Left lung (tissue), 10 donors: Measurements from ENCODE around the gene PAK5. TPM values are rescaled to one million over a fixed set of nuclear protein-coding genes. Genes with fewer than 3 reads are reported as not detected.

Experiments
- ATAC-seq: fragments of 200-7000 bp; cut with Tn5 transposase; one replicate; pipeline ENCODE4 v1.9.1; 2020; ENCODE audit warnings: moderate library complexity
- DNase-seq, 4 donors: peaks; one replicate each; pipeline ENCODE4 v3.0.0-alpha.2; 2013 to 2020
- H3K27ac ChIP-seq, 2 donors: fragments of 200-600 bp; sonication (generic) in 1 of 2; one replicate each; pipeline versions ENCODE4 v1.5.0 to v1.8.0; 2020 to 2021
- H3K27me3 ChIP-seq, 2 donors: fragments of 200-600 bp; sonication (generic) in 1 of 2; one replicate each; pipeline versions ENCODE4 v1.5.0 to v1.8.0; 2020 to 2021
- H3K36me3 ChIP-seq, 2 donors: fragments of 200-600 bp; sonication (generic) in 1 of 2; one replicate each; pipeline versions ENCODE4 v1.5.0 to v1.8.0; 2020 to 2021
- H3K4me1 ChIP-seq, 2 donors: fragments of 200-600 bp; one replicate each; pipeline ENCODE4 v1.8.0; 2021
- H3K4me3 ChIP-seq, 2 donors: fragments of 200-600 bp; sonication (generic) in 1 of 2; one replicate each; pipeline versions ENCODE4 v1.5.0 to v1.8.0; 2020 to 2021; ENCODE audit warnings: mild to moderate bottlenecking in 1 of 2
- H3K9me3 ChIP-seq, 2 donors: fragments of 200-600 bp; sonication (generic) in 1 of 2; one replicate each; pipeline versions ENCODE4 v1.5.0 to v1.8.0; 2020 to 2021
- intact Hi-C, 2 donors: fragments of 100-400 bp; cut with DNase I; formaldehyde crosslinking; loops; one replicate each; pipeline versions ENCODE4 v1.11.2 to v1.14.2; 2022
- polyA plus RNA-seq, 6 donors: library from polyadenylated mRNA; unstranded; fragments of 120-200 nt; gene quantifications; one replicate each; pipeline ENCODE4 v1.2.1, GENCODE V29; 2013; ENCODE audit not compliant: insufficient read length in 6 of 6
- total RNA-seq, 2 donors: library from RNA; stranded (reverse); fragmentation: NEBNext Ultra II Directional; extraction: Animal tissue kit (Norgen Biotek cat#: 25700); gene quantifications; one replicate each; pipeline ENCODE4 v1.2.1, GENCODE V29; 2021
- TF ChIP-seq, protein P1 (sequence below), 2 donors: fragments of 200-600 bp; sonication (generic) in 1 of 2; IDR thresholded peaks; one replicate each; pipeline versions ENCODE4 v1.5.0 to v1.8.0; 2021; ENCODE audit warnings: antibody characterized with exemption in 2 of 2
- donor health status: DM: no; HTN: yes; CAD: no.
- donor health status: DM: no; HTN: no; CAD: no.

The PAK5 gene
- total and polyA plus RNA-seq, 8 donors: 0.15 to 0.46 (median 0.38) TPM; not detected in 1

DNA sequence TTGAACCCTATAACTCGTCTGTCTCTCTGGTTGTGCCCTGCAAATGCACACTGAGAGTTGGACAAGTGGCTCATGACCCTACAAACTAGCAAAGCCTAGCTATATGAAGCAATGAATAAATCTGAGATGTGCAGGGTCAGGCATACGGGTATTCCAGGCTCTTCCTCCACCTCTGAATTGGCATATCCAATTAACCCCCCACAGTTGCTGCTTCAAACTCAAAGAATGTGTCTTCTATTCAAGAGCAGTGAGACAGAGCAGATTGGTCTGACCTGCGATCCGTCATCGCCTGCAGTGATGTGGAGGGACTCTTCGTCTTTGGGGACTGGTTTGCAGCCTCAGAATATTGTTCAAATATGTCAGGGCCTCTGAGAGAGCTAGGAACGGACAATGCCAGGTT, 264.7 kb downstream of the PAK5 start:
- H3K27me3 ChIP-seq: peaks cover 0 to 10% of the 10 kb centered on the region in 2 donors
- TF ChIP-seq, protein P1, sequence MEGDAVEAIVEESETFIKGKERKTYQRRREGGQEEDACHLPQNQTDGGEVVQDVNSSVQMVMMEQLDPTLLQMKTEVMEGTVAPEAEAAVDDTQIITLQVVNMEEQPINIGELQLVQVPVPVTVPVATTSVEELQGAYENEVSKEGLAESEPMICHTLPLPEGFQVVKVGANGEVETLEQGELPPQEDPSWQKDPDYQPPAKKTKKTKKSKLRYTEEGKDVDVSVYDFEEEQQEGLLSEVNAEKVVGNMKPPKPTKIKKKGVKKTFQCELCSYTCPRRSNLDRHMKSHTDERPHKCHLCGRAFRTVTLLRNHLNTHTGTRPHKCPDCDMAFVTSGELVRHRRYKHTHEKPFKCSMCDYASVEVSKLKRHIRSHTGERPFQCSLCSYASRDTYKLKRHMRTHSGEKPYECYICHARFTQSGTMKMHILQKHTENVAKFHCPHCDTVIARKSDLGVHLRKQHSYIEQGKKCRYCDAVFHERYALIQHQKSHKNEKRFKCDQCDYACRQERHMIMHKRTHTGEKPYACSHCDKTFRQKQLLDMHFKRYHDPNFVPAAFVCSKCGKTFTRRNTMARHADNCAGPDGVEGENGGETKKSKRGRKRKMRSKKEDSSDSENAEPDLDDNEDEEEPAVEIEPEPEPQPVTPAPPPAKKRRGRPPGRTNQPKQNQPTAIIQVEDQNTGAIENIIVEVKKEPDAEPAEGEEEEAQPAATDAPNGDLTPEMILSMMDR (IDR thresholded peaks at IDR 0.05): no peak
- DNase-seq: no peak
- no peak overlapping the region for H3K27ac ChIP-seq
- H3K4me1 ChIP-seq: no peaks in the 10 kb centered on the region
- no peak overlapping the region for H3K4me3 ChIP-seq
- no peaks in the 10 kb centered on the region for H3K36me3 ChIP-seq
- no peak for ATAC-seq
- intact Hi-C loops: no loop called here
- H3K9me3 ChIP-seq: no peaks in the 10 kb centered on the region

DNA sequence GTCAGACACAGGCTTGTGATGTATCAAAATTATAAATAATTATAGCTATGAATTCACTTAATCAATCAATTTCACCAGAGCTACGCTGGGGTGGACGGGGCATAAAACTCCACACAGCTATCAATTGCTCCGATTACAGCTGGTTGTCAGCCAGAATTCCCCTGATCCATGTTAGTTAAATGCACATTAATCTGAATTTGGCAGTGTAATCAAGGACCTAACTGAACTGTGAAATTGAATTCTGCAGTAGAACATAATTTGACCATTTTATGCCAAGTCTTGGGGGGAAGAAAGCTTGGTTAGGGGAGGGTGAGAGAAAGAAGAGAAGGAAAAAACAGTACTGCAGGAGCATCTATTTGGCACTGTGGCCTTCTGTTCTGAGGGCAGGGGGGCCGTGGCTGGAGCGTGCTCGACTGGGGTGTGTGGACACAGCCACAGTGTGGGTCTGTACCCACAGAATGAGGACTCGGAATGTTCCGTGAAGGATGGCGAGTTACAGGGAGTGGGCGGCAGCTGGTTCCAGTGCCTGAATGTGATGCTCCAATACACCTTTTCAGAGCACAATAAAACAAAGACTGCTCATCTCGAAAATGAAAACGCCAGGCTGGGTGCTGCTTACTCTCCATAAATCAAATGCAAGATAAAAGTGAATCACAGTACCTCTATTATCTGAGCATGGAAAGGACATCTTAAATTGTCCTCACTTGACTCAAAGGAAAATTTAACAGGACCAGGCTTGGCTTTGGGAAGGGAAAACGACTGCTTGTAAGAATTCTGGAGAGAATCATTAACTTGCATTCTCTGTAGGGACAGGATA, 265.3 kb downstream of the PAK5 start:
- H3K4me3 ChIP-seq: no peak overlapping the region
- no peak overlapping the region for H3K27ac ChIP-seq
- peaks cover 0 to 10% of the 10 kb centered on the region in 2 donors for H3K27me3 ChIP-seq
- intact Hi-C loops: no loop called here
- DNase-seq (no peak), ATAC-seq (no peak)
- H3K36me3 ChIP-seq: no peaks in the 10 kb centered on the region
- no peaks in the 10 kb centered on the region for H3K9me3 ChIP-seq
- no peaks in the 10 kb centered on the region for H3K4me1 ChIP-seq
- TF ChIP-seq, protein P1 (IDR thresholded peaks at IDR 0.05): no peak

DNA sequence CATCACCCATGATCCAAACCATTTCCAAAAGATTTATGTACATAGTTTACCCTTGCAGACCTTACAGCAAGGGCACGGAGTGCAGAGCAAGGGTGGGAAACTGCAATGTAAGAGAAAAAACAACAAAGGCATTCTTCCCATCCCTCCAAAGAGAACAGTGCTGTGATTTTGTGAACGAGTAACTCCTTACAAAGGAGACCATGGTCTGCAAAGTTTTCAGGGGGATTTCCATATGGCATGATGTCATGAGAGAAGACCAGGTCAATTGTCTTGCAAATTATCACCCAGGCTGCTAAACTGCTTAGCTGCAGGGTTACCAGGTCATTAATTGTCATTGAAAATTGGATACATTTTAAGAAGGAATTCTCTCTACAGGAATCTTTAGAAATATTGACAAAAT, 266.2 kb downstream of the PAK5 start:
- H3K4me3 ChIP-seq: no peak overlapping the region
- no peak for ATAC-seq
- no peaks in the 10 kb centered on the region for H3K9me3 ChIP-seq
- TF ChIP-seq, protein P1 (IDR thresholded peaks at IDR 0.05): no peak
- no peaks in the 10 kb centered on the region for H3K36me3 ChIP-seq
- no peak overlapping the region for H3K27ac ChIP-seq
- intact Hi-C loops: no loop called here
- H3K4me1 ChIP-seq: no peaks in the 10 kb centered on the region
- peaks cover 0 to 10% of the 10 kb centered on the region in 2 donors for H3K27me3 ChIP-seq
- DNase-seq: no peak

DNA sequence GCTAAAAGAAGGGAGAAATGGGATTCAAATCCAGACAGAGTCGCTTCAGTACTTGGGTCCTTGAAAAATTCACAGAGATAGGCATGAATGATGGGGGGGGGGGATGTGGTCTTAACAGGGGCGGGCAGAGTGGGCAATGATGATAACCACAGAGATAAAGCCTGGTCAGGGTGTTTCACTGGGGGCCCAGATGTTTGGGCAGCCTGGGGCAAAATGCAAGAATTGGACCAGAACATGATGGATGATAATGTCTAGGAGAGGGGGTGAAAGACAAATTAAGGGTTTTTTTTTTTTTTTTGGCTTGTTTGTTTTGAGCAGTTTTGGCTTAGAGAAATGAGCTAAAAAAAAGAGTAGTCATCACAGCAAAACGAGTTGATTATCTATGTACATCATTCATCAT, 267.1 kb downstream of the PAK5 start:
- TF ChIP-seq, protein P1 (IDR thresholded peaks at IDR 0.05): no peak
- Histone ChIP-seq H3K27me3 (peaks cover 0 to 10% of the 10 kb centered on the region in 2 donors), H3K4me1 (no peaks in the 10 kb centered on the region), H3K27ac (no peak overlapping the region), H3K36me3 (no peaks in the 10 kb centered on the region), H3K9me3 (no peaks in the 10 kb centered on the region), H3K4me3 (no peak overlapping the region)
- ATAC-seq (no peak), DNase-seq (no peak)
- intact Hi-C loops: no loop called here

DNA sequence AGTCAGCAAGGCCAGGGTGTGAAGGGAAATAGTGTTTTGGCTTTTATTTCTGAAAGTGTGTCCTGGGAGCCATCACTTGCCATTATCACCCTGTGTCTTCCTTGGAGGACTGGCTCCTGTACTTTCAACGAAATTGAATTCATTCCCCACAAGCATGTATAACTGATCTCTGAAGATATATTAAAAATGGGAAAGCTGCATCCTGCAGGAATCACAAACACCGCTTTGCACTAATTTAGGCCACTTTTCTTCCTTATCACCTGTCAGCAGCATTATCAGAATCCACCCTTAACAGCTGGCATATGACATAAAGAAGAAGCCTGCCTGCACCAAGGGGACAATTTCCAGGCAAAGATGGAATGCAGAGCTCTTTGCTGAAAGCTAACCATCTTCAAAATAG, 268.3 kb downstream of the PAK5 start:
- intact Hi-C loops: no loop called here
- H3K27ac ChIP-seq: no peak overlapping the region
- peaks cover 0 to 10% of the 10 kb centered on the region in 2 donors for H3K27me3 ChIP-seq
- no peaks in the 10 kb centered on the region for H3K9me3 ChIP-seq
- DNase-seq: no peak
- TF ChIP-seq, protein P1 (IDR thresholded peaks at IDR 0.05): no peak
- H3K36me3 ChIP-seq: no peaks in the 10 kb centered on the region
- no peak for ATAC-seq
- H3K4me3 ChIP-seq: no peak overlapping the region
- no peaks in the 10 kb centered on the region for H3K4me1 ChIP-seq
